ENCODE results near the gene LRATD1.

LRATD1 gene

DNA sequence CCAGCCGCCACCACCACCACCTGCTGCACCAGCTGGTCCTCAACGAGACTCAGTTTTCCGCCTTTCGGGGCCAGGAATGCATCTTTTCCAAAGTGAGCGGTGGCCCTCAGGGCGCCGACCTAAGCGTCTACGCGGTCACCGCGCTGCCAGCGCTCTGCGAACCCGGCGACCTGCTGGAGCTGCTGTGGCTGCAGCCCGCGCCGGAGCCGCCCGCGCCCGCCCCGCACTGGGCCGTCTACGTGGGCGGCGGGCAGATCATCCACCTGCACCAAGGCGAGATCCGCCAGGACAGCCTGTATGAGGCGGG lies 1.6 kb downstream of the LRATD1 start:
- DNase-seq, result no peak

DNA sequence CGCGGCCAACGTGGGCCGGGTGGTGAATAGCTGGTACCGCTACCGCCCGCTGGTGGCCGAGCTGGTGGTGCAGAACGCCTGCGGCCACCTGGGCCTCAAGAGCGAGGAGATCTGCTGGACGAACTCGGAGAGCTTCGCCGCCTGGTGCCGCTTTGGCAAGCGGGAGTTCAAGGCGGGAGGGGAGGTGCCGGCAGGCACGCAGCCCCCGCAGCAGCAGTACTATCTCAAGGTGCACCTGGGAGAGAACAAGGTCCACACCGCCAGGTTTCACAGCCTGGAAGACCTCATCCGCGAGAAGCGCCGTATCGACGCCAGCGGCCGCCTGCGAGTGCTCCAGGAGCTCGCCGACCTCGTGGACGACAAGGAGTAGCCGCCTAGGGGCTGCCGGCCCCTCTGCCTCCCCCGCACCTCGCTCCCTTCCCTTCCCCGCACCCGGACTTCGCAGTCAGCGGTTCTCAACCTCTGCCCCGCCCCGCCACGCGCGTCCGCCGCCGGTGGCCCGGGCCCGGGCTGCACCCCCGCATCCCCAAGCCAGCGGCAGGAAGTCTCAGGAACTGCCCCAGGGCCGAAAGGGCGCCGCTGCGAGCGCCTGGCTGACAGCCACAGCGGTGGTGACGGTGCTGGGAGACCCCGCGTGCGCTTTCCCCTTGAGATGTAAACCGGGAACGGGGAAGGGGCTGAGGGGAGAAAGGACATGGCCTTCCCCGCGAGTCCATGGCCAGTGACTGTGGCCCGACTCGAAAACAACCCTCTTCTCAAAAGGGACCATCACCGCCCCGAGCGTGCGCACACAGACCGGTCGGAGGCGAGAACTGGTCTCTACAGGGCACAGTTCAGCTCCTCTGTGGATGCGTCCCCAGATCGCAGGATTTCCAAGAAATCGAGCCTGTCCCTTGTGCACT lies 2.2 kb downstream of the LRATD1 start:
- DNase-seq, result peak; percentile 53

DNA sequence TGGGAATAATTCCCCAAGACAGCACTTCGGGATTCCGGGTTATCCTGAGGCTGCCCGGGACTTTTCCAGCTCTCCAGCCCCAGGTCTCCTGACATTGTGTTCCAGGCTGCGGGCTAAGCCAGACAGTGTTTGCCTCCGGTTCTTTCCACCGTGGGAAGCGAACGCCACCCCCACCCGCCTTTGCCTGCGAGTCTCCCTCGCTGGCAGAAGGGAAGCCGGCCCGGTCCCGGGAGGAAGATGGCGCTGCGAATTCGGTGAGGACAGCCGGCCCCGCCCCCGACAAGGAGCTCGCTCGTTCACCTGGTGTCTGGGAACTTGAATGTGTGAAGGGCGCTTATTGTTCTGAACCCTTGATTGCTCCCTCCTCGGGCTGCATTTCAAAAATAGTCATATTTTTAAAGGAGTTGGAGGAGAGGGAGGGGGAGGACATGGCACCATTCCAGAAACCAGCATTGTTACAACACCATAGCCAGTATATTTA lies 2.9 kb downstream of the LRATD1 start:
- DNase-seq, result no peak

DNA sequence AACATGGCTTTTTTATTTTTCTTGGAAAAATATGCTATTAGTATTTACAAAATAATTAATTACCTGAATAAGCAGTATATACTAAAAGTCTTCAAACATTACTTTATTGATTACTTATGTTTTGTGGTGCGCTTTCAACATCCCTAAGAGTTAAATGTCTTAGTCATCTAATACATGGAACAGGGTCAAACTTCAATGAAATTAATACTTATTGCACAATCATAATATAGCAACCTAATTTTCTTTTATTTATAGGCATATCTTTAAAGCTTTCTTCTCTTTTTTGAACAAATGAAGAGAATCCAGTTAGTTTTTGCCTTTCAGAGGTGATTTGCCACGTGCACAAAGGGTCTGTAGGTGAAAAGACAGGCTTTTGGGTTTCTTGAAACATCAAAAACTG lies 6.0 kb downstream of the LRATD1 start:
- no peak for DNase-seq

DNA sequence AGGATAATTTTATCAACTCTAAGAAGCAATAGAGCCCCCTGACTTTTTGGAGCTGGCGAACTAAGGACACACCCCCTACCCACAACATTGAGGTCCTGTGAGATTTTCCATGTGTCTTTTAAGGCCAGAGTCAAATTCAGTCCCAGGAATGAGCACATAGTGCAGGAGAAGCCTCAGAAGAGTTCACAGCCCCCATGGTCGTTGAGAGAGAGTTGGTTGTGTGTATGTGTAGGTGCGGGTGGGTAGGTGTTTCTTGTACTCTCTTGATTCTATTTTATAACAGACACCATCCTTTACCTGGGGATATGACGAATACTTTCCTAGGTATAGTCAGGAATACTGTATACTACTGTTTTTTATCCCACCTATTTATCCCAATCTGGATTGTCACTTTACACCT lies 8.6 kb downstream of the LRATD1 start:
- no peak for DNase-seq

DNA sequence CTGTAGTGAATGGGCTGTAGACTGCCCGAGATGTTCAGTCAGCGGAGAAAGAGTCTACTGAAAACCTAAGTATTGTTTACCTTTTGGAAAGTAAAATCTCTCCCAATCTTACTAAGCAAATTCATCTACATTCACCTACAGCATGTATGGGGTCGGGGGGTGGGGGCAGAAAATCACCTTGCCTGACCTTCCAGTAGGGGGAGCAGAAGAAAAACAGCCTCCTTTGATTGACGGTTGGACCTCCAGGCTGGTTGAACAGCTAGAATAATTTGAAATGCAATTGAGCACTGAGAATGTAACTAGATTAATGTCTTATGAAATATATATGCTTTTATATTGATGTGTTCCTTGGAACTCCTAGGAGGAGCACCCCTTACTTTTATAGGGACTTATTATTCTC lies 10.0 kb downstream of the LRATD1 start:
- DNase-seq, result no peak

DNA sequence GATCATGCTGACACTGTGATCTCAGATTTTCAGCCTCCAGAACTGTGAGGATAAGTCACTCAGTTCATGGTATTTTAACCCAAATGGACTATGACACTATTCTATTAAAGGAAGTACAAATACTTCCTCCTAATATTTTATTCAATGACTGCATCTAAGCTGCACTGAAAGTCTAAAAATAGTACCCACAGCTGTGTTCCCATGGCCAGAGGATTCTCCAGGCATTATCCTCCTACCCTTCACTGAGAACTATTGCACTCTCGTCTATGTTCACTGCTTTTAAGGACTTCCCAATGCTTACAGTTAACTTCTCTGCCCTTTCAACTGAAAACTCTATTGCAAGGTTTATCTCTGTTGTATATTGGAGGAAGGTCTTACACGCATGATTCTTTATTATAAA lies 15.2 kb downstream of the LRATD1 start:
- DNase-seq, result no peak

DNA sequence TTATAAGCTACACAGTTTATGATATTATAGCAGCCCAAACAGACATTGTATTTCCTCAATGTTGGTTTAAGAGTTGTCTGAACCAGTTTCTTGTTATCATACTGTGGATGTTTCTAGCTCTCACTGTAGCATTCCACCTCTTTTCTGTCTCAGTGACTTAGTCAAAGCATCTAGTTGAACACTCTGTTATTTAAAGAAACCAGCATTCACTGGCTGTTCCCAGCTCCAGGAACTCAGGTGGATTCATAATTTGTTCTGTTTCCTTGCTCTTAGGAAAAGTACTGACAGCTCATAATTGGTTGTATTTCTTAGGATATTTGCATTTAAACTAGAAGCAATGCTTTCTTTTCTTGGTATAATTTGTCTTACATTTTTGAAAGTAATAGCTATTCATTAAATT lies 17.5 kb downstream of the LRATD1 start:
- no peak for DNase-seq

DNA sequence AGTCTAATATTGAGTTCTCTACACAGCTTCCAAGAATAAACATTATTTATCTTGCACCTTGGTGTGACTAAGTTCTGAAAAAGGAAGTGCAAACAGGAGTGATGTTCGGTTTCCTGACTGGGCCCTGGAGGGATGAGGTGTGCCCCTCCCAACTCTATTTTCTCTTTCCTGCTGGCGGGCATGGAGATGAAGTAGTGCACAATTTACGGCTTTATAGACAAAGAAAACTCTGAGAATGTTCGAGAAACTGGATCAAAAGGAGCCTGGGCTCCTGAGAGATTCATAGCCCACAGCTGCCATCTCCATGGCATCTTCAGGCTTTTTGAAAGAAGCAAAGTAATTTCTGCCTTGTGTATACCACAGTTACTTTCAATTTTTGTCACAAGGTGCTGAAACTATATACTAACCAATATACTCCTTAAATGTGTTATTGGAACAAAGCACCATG lies 22.3 kb downstream of the LRATD1 start:
- no peak for DNase-seq

DNA sequence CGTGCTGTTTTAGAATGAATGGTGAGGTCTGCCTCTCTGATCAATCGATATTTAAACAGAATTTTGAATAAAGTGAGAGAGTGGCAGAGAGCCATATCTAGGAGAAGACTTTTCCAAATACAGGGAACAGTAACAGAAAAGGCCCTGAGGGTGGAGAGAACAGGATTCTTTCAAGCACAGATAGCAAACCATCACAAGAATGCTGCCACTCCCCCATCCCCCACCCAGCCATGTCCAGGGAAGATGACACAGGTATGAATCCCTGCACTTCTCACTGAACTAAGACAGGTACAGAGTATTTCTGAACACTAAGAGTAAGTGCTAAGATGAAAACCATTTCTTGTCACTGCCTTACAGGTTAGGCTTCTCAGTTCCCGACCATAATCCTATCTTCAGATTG lies 23.6 kb downstream of the LRATD1 start:
- DNase-seq, result no peak

DNA sequence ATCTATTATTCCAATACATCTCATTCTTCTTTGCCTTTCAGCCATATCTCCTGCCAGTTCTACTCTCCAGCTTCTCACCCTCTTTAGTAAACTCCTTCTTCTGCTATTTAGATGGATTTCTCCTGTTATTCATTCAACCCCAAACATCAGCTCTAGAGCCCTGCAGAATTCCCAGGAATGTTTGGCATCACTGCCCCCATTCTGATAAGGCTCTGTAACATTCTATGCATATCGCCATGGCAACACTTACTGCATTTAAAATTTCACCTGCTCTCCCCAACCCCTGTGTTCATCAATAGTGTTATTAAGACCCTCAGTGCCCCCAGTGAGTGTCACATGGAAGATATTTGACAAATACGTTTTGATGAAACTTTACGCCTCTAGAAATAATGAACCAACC lies 28.6 kb downstream of the LRATD1 start:
- no peak for DNase-seq

DNA sequence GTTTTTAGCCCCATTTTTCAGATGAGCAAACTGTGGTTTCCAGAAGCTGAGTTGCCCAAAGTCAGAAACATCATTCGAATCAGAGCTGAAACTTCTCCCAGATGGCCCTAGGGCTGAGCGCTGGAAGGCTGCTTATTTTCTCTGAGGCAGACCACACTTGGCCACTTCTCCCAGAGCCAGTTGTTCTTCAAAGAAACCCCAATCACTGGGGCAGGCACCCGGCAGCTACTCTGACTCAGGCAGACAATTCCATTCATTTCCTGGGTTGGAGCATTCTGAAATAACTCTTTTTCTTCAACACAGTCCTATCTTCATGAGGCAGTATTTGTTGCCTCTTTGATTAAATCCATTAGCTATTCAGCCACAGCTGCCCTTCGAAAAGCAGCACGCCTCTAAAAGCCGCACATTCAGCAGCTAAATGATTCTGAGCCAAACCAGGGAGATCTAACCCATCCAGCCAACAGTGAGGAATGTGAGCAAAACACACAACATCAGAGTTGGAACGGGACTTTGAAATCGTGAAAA lies 40.9 kb downstream of the LRATD1 start:
- no peak for DNase-seq

DNA sequence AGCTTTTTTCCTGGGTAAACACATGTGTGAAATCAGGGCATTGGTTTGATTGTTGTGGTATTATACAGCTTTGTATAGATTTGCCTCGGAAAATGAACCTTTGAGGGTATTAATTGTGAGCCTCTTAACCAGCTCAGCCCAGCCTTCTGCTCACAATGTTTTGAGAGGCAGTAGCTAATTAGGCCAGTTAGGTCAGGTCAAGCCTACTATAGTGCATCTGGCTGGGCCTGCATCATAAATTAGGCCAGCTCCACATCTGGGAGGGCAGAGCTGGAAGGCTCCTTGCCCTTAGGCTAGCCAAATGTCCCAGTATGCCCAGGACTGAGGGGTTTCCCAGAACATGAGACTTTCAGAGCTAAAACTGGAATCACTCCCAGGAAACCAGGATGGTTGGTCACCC lies 43.0 kb downstream of the LRATD1 start:
- no peak for DNase-seq

DNA sequence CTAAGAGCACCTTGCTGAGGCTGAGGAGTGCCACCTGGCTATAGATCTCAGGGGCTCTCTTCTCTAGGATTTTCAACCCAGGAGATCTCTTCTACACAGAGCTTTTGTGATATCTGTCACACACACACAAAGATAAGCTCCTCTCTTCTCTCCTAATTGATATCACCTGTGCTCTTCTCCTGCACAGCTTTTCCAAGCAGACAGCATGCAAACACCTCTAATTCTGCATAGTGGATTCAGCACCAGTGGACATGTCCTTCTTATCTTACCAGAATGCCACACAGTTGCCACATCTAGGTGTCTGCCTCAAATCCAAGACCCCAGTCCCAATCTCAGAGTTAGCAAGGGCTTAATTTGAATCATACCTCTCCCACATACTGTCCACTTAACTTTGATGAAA lies 43.9 kb downstream of the LRATD1 start:
- no peak for DNase-seq

DNA sequence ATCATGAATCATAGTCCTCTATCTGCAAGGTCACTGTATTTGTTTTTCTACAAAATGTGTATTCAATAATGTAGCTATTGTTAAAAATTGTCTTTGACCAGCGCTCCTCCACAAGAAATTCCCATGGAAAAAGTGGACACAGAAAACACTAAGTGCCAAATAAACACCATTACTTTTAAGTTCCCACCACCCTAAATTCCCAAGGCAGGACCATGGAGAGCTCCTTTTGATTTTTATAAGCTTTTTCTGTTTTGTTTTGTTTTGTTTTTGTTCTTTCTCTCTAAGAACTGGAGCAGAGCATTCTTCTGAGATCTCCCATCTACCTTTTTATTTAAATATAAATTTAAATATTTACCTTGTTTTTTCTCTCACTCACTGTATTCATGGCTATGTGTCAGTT lies 44.5 kb downstream of the LRATD1 start:
- no peak for DNase-seq

DNA sequence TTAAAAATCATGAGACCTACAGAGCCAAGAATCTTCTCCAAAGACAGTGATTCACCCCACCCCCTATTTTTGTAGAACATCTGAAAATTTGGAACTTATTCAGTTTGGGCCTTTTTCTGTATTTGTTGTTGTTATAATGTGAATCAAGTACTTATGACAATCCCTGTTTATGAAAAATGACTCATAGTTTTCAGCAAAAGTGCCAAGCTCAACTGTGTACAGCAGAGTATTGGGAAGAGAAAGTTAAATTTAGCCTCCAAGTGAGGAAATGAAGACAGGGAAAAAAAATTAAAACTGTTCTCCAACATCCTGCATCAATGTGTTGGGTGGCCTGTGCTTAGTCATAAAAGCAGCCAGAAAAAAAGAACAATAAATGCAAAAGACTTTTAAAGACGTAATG lies 46.2 kb downstream of the LRATD1 start:
- DNase-seq, result no peak

DNA sequence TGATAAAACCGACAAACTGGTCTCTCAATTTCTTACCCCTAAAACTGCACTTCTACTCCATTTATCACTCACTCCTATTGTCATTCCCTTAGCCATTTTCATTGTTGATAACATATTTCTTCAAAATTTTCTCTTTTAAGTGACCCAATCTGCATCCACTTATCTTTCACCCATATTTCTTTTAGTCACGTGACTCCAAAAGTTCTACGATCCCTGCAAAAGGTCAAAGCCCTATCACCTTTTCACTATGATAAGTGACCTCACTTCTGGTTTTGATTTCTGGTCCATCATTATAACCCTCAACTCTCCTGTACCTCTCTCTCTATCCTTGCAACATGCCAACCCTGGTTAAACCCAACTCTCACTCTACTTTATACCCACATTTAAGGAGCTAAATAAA lies 49.1 kb downstream of the LRATD1 start:
- DNase-seq, result no peak
